ENCODE measurements around the gene AGA. TPM values are rescaled to one million over a fixed set of nuclear protein-coding genes. Genes with fewer than 3 reads are reported as not detected.

The AGA gene
- total RNA-seq, 2 donors from 2014 or later, result 40.0 to 42.3 TPM

DNA sequence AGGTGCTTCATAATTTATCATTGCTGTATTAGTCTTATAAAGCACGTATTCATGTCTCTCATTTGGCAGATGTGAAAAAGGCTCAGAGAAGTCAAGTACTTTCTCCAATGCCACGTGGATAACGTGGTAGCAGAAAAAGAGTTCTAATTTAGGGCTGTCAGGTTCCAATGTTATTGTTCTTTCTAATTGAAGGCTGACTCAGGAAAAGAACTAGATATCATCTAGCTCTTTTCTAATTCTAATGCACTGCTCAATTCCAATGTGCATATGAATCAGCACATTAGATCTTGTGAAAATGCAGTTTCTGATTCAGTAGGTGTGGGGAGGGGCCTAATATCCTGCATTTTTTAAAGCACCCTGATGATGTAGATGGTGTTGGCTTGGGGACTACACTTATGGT, 22.8 kb downstream of the AGA start:
- no peak for DNase-seq (ENCODE audit: low spot score)
- TF ChIP-seq, protein P1, sequence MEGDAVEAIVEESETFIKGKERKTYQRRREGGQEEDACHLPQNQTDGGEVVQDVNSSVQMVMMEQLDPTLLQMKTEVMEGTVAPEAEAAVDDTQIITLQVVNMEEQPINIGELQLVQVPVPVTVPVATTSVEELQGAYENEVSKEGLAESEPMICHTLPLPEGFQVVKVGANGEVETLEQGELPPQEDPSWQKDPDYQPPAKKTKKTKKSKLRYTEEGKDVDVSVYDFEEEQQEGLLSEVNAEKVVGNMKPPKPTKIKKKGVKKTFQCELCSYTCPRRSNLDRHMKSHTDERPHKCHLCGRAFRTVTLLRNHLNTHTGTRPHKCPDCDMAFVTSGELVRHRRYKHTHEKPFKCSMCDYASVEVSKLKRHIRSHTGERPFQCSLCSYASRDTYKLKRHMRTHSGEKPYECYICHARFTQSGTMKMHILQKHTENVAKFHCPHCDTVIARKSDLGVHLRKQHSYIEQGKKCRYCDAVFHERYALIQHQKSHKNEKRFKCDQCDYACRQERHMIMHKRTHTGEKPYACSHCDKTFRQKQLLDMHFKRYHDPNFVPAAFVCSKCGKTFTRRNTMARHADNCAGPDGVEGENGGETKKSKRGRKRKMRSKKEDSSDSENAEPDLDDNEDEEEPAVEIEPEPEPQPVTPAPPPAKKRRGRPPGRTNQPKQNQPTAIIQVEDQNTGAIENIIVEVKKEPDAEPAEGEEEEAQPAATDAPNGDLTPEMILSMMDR (IDR thresholded peaks at IDR 0.05), result no peak
- TF ChIP-seq POLR2AphosphoS5 (IDR thresholded peaks at IDR 0.05), result no peak
- no peak for TF ChIP-seq POLR2A (IDR thresholded peaks at IDR 0.05)
- no peaks in the 10 kb centered on the region for H3K4me1 ChIP-seq (replicated peaks)
- H3K27ac ChIP-seq, result no peak overlapping the region
- H3K9me3 ChIP-seq, result no peaks in the 10 kb centered on the region
- H3K4me3 ChIP-seq, result no peak overlapping the region
- 80% methylated on average over 3 of the region's 3 CpGs for WGBS
- intact Hi-C loops (cut with DNase I), result no loop called here
- no peaks in the 10 kb centered on the region for H3K27me3 ChIP-seq (replicated peaks; ENCODE audit: insufficient read depth)
- no peaks in the 10 kb centered on the region for H3K36me3 ChIP-seq

DNA sequence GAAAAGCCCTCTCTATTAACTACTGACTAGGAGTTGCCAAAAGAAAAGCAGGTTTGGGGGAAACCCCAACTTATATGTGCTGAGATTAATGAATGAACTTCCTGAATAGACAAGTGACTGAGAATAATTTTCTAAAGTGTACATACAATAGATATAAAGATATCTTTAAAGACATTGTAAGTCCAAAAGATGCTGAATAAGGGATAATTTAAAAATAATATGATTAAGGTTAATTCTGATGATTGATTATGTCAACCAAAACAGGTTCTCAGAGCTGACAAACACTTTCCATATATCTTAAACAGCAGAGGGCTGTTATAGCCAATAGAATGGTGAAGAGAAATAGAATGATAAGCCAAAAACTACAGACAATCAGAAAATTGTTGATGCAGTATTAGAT, 28.6 kb downstream of the AGA start:
- no peak for DNase-seq (ENCODE audit: low spot score)
- intact Hi-C loops (cut with DNase I), result no loop called here
- Histone ChIP-seq H3K4me1 (replicated peaks) (no peaks in the 10 kb centered on the region), H3K27me3 (replicated peaks; ENCODE audit: insufficient read depth) (no peaks in the 10 kb centered on the region), H3K4me3 (no peak overlapping the region), H3K9me3 (no peaks in the 10 kb centered on the region), H3K36me3 (no peaks in the 10 kb centered on the region), H3K27ac (no peak overlapping the region)
- TF ChIP-seq POLR2A (IDR thresholded peaks at IDR 0.05) (no peak), POLR2AphosphoS5 (IDR thresholded peaks at IDR 0.05) (no peak)
- TF ChIP-seq, protein P1 (IDR thresholded peaks at IDR 0.05), result no peak

DNA sequence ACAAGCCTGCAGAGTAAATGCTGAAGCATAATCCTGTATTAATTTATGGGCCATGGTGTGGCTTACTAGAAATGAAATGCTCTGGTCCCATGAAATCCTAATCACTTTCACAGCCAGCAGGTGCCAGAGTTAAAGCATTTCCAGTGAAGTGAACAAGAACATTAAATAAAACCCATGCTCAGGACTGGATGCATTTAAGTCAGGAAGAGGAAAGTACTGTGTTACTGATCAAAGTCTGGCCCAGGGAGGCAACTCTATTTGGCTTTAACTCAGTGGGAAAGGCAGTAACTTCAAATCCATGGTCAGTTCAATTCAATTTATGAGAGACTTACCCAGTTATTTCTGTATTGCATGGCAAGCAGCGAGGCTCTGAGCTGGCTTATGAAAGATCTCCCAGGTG, 29.2 kb downstream of the AGA start:
- no peaks in the 10 kb centered on the region for H3K4me1 ChIP-seq (replicated peaks)
- no peaks in the 10 kb centered on the region for H3K27me3 ChIP-seq (replicated peaks; ENCODE audit: insufficient read depth)
- intact Hi-C loops (cut with DNase I), result no loop called here
- DNase-seq (ENCODE audit: low spot score), result no peak
- H3K27ac ChIP-seq, result no peak overlapping the region
- no peaks in the 10 kb centered on the region for H3K9me3 ChIP-seq
- H3K36me3 ChIP-seq, result no peaks in the 10 kb centered on the region
- H3K4me3 ChIP-seq, result no peak overlapping the region
- 87% methylated on average over 1 of the region's 1 CpG for WGBS
- no peak for TF ChIP-seq POLR2AphosphoS5 (IDR thresholded peaks at IDR 0.05)
- TF ChIP-seq POLR2A (IDR thresholded peaks at IDR 0.05), result no peak
- TF ChIP-seq, protein P1 (IDR thresholded peaks at IDR 0.05), result no peak

DNA sequence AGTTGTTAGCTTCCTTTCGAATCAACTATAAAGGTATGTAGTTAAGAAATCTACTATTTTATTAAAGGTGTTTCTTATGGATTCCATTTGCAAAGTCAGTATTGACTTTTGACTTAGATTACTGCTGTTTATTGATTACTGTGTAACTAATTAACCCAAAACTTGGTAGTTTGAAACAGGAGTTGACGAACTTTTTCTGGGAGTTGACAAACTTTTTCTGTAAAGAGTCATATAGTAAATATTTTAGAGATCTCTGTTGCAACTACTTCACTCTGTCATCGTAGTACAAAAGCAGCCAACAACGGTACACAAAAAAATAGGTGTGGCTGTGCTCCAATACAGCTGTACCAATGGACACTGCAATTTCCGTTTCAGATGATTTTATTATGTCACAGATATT, 30.2 kb downstream of the AGA start:
- H3K36me3 ChIP-seq, result no peaks in the 10 kb centered on the region
- no peak overlapping the region for H3K4me3 ChIP-seq
- no peaks in the 10 kb centered on the region for H3K9me3 ChIP-seq
- WGBS, result 72% methylated on average over 5 of the region's 5 CpGs
- TF ChIP-seq POLR2AphosphoS5 (IDR thresholded peaks at IDR 0.05) (no peak), POLR2A (IDR thresholded peaks at IDR 0.05) (no peak)
- TF ChIP-seq, protein P1 (IDR thresholded peaks at IDR 0.05), result no peak
- intact Hi-C loops (cut with DNase I), result no loop called here
- no peak overlapping the region for H3K27ac ChIP-seq
- DNase-seq (ENCODE audit: low spot score), result no peak
- no peaks in the 10 kb centered on the region for H3K4me1 ChIP-seq (replicated peaks)
- H3K27me3 ChIP-seq (replicated peaks; ENCODE audit: insufficient read depth), result no peaks in the 10 kb centered on the region

DNA sequence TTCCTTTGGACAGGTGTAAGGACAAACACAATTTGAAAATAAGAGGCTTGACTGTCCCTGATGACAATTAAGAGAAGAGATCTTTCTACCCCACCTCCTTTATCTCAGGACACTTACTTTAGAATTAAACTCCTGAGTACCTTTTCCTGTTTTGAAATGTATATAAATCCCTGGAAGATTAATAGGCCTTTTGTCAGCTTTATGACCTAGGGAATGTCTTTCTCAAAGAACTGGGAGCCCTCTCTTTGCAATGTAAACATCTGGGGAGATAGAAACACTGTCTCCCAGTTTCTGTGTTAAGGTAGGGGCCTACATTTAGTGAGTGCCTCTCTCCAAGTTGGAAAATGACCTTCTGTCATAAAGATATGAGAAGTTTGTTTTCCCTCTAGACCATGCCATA, 31.7 kb downstream of the AGA start:
- Histone ChIP-seq H3K27me3 (replicated peaks; ENCODE audit: insufficient read depth) (no peaks in the 10 kb centered on the region), H3K27ac (no peak overlapping the region), H3K36me3 (no peaks in the 10 kb centered on the region), H3K9me3 (no peaks in the 10 kb centered on the region), H3K4me1 (replicated peaks) (no peaks in the 10 kb centered on the region), H3K4me3 (no peak overlapping the region)
- TF ChIP-seq POLR2A (IDR thresholded peaks at IDR 0.05) (no peak), POLR2AphosphoS5 (IDR thresholded peaks at IDR 0.05) (no peak)
- TF ChIP-seq, protein P1 (IDR thresholded peaks at IDR 0.05), result no peak
- no peak for DNase-seq (ENCODE audit: low spot score)
- intact Hi-C loops (cut with DNase I), result no loop called here

Measured in prostate gland (tissue), 2 donors.